ENCODE results near the gene DYNLT4. TPM values are rescaled to one million over a fixed set of nuclear protein-coding genes. Genes with fewer than 3 reads are reported as not detected.

DYNLT4 gene
- polyA plus RNA-seq, 1 donor (not counting 4 experiments of a cell fraction or from before 2014, with no cell fraction given) = not detected

DNA sequence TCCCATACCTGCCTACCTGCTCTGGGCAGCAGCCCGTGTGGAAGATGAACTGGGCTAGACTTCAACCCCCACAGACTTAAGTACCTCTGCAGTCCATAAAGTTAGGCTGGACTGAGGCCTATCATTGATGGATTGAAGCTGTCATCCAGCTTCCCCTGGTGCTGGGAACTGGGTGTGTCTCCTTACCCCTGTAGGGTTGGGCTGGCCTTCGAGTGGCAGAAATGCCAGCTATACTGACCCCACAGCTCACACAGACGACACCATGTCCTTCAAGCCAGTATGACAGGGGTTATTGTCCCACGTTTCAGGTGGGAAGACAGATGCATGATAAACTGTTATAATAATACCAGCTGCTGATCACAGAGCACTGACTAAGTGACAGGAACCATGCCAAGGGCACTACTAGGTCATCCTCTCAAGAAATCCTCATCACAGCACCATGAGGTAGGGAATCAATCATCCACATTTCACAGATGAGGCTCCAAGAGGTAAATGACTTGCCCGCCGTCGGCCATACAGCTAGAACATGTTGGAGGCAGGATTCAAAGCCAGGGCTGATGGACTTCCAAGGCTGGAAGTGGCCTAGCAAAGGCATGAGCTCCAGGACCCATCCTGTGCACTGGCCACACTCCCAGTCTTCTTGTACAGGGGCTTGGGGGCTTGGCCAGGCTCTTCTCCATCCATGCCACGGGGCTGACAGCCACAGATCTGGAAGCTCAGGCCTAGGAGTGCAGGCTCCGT is 18.9 kb downstream of the DYNLT4 start, which contains the start of gene BEST4:
BEST4 (minus strand) TSS at position 51 of the 741 bp plus-strand sequence. CDS start 465 bp downstream, outside the sequence.
- Histone ChIP-seq H3K79me2 (ENCODE audit: control insufficient read depth, insufficient read depth, low read length) (no peaks in the 10 kb centered on the region), H3K27me3 (ENCODE audit: control insufficient read depth, extremely low read depth, insufficient read depth, low read length) (no peaks in the 10 kb centered on the region), H4K20me1 (ENCODE audit: control insufficient read depth, extremely low read depth, insufficient read depth, low read length) (no peaks in the 10 kb centered on the region), H2AFZ (ENCODE audit: control insufficient read depth, low read length) (no peak within 1 kb of the TSS), H3K9ac (ENCODE audit: control insufficient read depth, extremely low read depth, insufficient read depth, low read length) (no peak within 1 kb of the TSS), H3K36me3 (ENCODE audit: control insufficient read depth in 2 of 2, extremely low read depth in 1 of 2, insufficient read depth in 2 of 2, low read length in 2 of 2) (no peaks in the 10 kb centered on the region), H3K9me1 (ENCODE audit: control insufficient read depth, extremely low read depth, insufficient read depth, low read length) (no peaks in the 10 kb centered on the region), H3K4me1 (ENCODE audit: control insufficient read depth, extremely low read depth, insufficient read depth, low read length) (peaks cover 19% of the 10 kb centered on the region), H3K27ac (ENCODE audit: control insufficient read depth, insufficient read depth, low read length) (no peak within 1 kb of the TSS), H3K4me3 (ENCODE audit: control insufficient read depth in 2 of 3, extremely low read depth in 1 of 3, insufficient read depth in 2 of 3, low read depth in 1 of 3, low read length in 3 of 3) (no peak within 1 kb of the TSS), H3K4me2 (ENCODE audit: control insufficient read depth, extremely low read depth, insufficient read depth, low read depth, low read length) (no peak within 1 kb of the TSS), H3K9me3 (ENCODE audit: control insufficient read depth, low read depth, low read length) (no peaks in the 10 kb centered on the region)
- DNase-seq (ENCODE audit: low read depth, low spot score) (no peak), FAIRE-seq (no peak)
- dilution Hi-C loops (cut with MboI; ENCODE audit: extremely low pct_ligation_motif_present, low sequenced_read_pairs) = no loop called here
- TF ChIP-seq EZH2 (IDR thresholded peaks at IDR 0.05; ENCODE audit: low read length) = no peak
- TF ChIP-seq, protein P1, sequence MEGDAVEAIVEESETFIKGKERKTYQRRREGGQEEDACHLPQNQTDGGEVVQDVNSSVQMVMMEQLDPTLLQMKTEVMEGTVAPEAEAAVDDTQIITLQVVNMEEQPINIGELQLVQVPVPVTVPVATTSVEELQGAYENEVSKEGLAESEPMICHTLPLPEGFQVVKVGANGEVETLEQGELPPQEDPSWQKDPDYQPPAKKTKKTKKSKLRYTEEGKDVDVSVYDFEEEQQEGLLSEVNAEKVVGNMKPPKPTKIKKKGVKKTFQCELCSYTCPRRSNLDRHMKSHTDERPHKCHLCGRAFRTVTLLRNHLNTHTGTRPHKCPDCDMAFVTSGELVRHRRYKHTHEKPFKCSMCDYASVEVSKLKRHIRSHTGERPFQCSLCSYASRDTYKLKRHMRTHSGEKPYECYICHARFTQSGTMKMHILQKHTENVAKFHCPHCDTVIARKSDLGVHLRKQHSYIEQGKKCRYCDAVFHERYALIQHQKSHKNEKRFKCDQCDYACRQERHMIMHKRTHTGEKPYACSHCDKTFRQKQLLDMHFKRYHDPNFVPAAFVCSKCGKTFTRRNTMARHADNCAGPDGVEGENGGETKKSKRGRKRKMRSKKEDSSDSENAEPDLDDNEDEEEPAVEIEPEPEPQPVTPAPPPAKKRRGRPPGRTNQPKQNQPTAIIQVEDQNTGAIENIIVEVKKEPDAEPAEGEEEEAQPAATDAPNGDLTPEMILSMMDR (optimal IDR thresholded peaks at IDR 0.05 in 1 of 3, IDR thresholded peaks at IDR 0.05 in 1 of 3, conservative IDR thresholded peaks at IDR 0.05 in 1 of 3; ENCODE audit: extremely low read depth in 1 of 3, insufficient read depth in 2 of 3, low read length in 3 of 3) = no peak

DNA sequence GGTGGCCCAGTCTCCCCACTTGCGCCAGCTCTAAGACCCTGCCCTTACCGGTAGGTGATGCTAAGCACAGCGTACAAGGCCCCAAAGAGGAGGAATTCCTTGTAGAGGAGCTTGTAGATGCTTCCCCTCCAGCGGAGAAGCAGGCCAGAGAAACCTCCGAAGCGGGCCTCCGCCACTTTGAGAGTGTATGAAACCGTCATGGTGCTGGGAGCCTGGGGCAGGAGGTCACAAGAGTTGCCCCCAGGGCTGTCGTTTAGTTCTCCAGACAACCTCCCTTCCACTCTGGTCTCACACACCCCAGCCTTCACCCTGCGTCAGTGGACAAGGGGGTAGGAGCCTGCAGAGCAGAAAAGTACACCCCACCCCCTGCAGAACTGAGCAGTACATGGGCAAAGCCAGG is 19.6 kb downstream of the DYNLT4 start:
- H3K36me3 ChIP-seq (ENCODE audit: control insufficient read depth in 2 of 2, extremely low read depth in 1 of 2, insufficient read depth in 2 of 2, low read length in 2 of 2) = no peaks in the 10 kb centered on the region
- no peak overlapping the region for H2AFZ ChIP-seq (ENCODE audit: control insufficient read depth, low read length)
- no peaks in the 10 kb centered on the region for H3K79me2 ChIP-seq (ENCODE audit: control insufficient read depth, insufficient read depth, low read length)
- H4K20me1 ChIP-seq (ENCODE audit: control insufficient read depth, extremely low read depth, insufficient read depth, low read length) = no peaks in the 10 kb centered on the region
- no peak for DNase-seq (ENCODE audit: low read depth, low spot score)
- FAIRE-seq = no peak
- H3K9me3 ChIP-seq (ENCODE audit: control insufficient read depth, low read depth, low read length) = no peaks in the 10 kb centered on the region
- dilution Hi-C loops (cut with MboI; ENCODE audit: extremely low pct_ligation_motif_present, low sequenced_read_pairs) = no loop called here
- no peak overlapping the region for H3K4me2 ChIP-seq (ENCODE audit: control insufficient read depth, extremely low read depth, insufficient read depth, low read depth, low read length)
- no peak overlapping the region for H3K4me3 ChIP-seq (ENCODE audit: control insufficient read depth in 2 of 3, extremely low read depth in 1 of 3, insufficient read depth in 2 of 3, low read depth in 1 of 3, low read length in 3 of 3)
- H3K4me1 ChIP-seq (ENCODE audit: control insufficient read depth, extremely low read depth, insufficient read depth, low read length) = peaks cover 19% of the 10 kb centered on the region
- no peaks in the 10 kb centered on the region for H3K9me1 ChIP-seq (ENCODE audit: control insufficient read depth, extremely low read depth, insufficient read depth, low read length)
- no peaks in the 10 kb centered on the region for H3K27me3 ChIP-seq (ENCODE audit: control insufficient read depth, extremely low read depth, insufficient read depth, low read length)
- no peak overlapping the region for H3K9ac ChIP-seq (ENCODE audit: control insufficient read depth, extremely low read depth, insufficient read depth, low read length)
- H3K27ac ChIP-seq (ENCODE audit: control insufficient read depth, insufficient read depth, low read length) = no peak overlapping the region
- no peak for TF ChIP-seq EZH2 (IDR thresholded peaks at IDR 0.05; ENCODE audit: low read length)
- TF ChIP-seq, protein P1 (optimal IDR thresholded peaks at IDR 0.05 in 1 of 3, IDR thresholded peaks at IDR 0.05 in 1 of 3, conservative IDR thresholded peaks at IDR 0.05 in 1 of 3; ENCODE audit: extremely low read depth in 1 of 3, insufficient read depth in 2 of 3, low read length in 3 of 3) = no peak
